Prostate gland (tissue), 2 donors: ENCODE data around the gene OAS3.

Experiments
- POLR2A ChIP-seq: fragments of 450-650 bp; IDR thresholded peaks from one replicate; pipeline ENCODE4 v1.6.1; 2016; ENCODE audit warnings: antibody characterized with exemption, mild to moderate bottlenecking
- POLR2AphosphoS5 ChIP-seq: sonication (generic); formaldehyde crosslinking; IDR thresholded peaks from one replicate; pipeline ENCODE4 v1.6.1; 2017; ENCODE audit warnings: antibody characterized with exemption
- TF ChIP-seq, protein P1 (sequence below), 4 experiments: fragments of 200-600 bp in 2 of 4; fragments of 450-650 bp in 2 of 4; sonication (generic) in 2 of 4; IDR thresholded peaks; 1 replicate in 3 of 4; 2 replicates in 1 of 4; pipeline ENCODE4 v1.5.1; 2016 to 2019; ENCODE audit warnings: antibody characterized with exemption in 4 of 4, mild to moderate bottlenecking in 2 of 4, moderate library complexity in 2 of 4

DNA sequence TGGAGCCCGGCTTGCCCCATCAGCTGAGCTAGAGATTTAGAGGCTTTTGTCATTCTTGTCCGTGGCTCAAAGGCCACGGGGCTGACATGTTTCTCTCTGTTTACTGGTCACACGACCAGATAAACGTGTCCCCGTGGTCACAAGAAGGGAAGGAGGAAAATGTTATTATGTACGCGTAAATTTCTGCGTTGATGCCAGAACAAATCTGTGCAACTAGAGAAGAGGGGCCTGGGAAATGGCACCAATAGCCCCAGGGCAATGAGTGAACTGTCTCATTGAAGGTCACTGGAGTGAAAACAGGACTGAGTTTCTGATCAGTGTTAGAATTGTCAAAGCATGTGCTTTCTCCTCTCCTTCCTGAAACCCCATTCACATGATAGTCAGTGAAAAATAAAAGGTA, 65.4 kb downstream of the OAS3 start:
- TF ChIP-seq, protein P1, sequence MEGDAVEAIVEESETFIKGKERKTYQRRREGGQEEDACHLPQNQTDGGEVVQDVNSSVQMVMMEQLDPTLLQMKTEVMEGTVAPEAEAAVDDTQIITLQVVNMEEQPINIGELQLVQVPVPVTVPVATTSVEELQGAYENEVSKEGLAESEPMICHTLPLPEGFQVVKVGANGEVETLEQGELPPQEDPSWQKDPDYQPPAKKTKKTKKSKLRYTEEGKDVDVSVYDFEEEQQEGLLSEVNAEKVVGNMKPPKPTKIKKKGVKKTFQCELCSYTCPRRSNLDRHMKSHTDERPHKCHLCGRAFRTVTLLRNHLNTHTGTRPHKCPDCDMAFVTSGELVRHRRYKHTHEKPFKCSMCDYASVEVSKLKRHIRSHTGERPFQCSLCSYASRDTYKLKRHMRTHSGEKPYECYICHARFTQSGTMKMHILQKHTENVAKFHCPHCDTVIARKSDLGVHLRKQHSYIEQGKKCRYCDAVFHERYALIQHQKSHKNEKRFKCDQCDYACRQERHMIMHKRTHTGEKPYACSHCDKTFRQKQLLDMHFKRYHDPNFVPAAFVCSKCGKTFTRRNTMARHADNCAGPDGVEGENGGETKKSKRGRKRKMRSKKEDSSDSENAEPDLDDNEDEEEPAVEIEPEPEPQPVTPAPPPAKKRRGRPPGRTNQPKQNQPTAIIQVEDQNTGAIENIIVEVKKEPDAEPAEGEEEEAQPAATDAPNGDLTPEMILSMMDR (IDR thresholded peaks at IDR 0.05) = no peak
- no peak for TF ChIP-seq POLR2AphosphoS5
- TF ChIP-seq POLR2A = no peak
